ENCODE results near the gene LEPROT. TPM values are rescaled to one million over a fixed set of nuclear protein-coding genes. Genes with fewer than 3 reads are reported as not detected.

The LEPROT gene
- polyA plus RNA-seq, 1 experiment: 86.7 TPM

- no peak for DNase-seq (ENCODE audit: low read depth, low spot score)
- Histone ChIP-seq H3K4me3 (ENCODE audit: low read depth, low read length) (no peak overlapping the region), H3K27ac (ENCODE audit: low read depth, low read length) (no peak overlapping the region), H3K27me3 (ENCODE audit: control insufficient read depth, insufficient read depth, low read length) (no peaks in the 10 kb centered on the region), H3K9me3 (ENCODE audit: control insufficient read depth, insufficient read depth, low read length) (no peaks in the 10 kb centered on the region)
- TF ChIP-seq CTCF (IDR thresholded peaks at IDR 0.05; ENCODE audit: low read depth, low read length): no peak
- ChIA-PET CTCF (interaction anchor here (4.3 kb wide), 1 partner anchor 11 kb away, joined by 37 read pairs; no protein-coding TSS in a partner anchor), POLR2A (no interaction called here)
These were observed 21.0 kb downstream of the LEPROT start for GRCh38 chr1:65441464-65441863.

- CTCF ChIA-PET: interaction anchor here (4.3 kb wide), 1 partner anchor 12 kb away, joined by 37 read pairs; no protein-coding TSS in a partner anchor
- no peak for TF ChIP-seq CTCF (IDR thresholded peaks at IDR 0.05; ENCODE audit: low read depth, low read length)
- no peak for DNase-seq (ENCODE audit: low read depth, low spot score)
These were observed 22.0 kb downstream of the LEPROT start for GRCh38 chr1:65442442-65442841.

GRCh38 chr1:65443647-65444046 lies 23.2 kb downstream of the LEPROT start:
- no peak for TF ChIP-seq CTCF (IDR thresholded peaks at IDR 0.05; ENCODE audit: low read depth, low read length)
- DNase-seq (ENCODE audit: low read depth, low spot score): no peak
- Histone ChIP-seq H3K4me3 (ENCODE audit: low read depth, low read length) (no peak overlapping the region), H3K9me3 (ENCODE audit: control insufficient read depth, insufficient read depth, low read length) (no peaks in the 10 kb centered on the region), H3K27me3 (ENCODE audit: control insufficient read depth, insufficient read depth, low read length) (no peaks in the 10 kb centered on the region), H3K27ac (ENCODE audit: low read depth, low read length) (no peak overlapping the region)
- ChIA-PET POLR2A (no interaction called here), CTCF (no interaction called here)

More at GRCh38 chr1:65442442-65442841, 22.0 kb downstream of the LEPROT start:
- no peak overlapping the region for H3K4me3 ChIP-seq (ENCODE audit: low read depth, low read length)
- H3K27ac ChIP-seq (ENCODE audit: low read depth, low read length): no peak overlapping the region
- H3K27me3 ChIP-seq (ENCODE audit: control insufficient read depth, insufficient read depth, low read length): no peaks in the 10 kb centered on the region
- no peaks in the 10 kb centered on the region for H3K9me3 ChIP-seq (ENCODE audit: control insufficient read depth, insufficient read depth, low read length)
- POLR2A ChIA-PET: no interaction called here

- ChIA-PET CTCF (no interaction called here), POLR2A (no interaction called here)
- Histone ChIP-seq H3K27ac (ENCODE audit: low read depth, low read length) (no peak overlapping the region), H3K9me3 (ENCODE audit: control insufficient read depth, insufficient read depth, low read length) (peaks cover under 1% of the 10 kb centered on the region; the same call in 1 of the 2 replicates), H3K4me3 (ENCODE audit: low read depth, low read length) (no peak overlapping the region), H3K27me3 (ENCODE audit: control insufficient read depth, insufficient read depth, low read length) (no peaks in the 10 kb centered on the region)
- no peak for DNase-seq (ENCODE audit: low read depth, low spot score)
- TF ChIP-seq CTCF (IDR thresholded peaks at IDR 0.05; ENCODE audit: low read depth, low read length): no peak
These were observed 23.7 kb downstream of the LEPROT start for GRCh38 chr1:65444128-65444640.

- TF ChIP-seq CTCF (IDR thresholded peaks at IDR 0.05; ENCODE audit: low read depth, low read length): no peak
- H3K27me3 ChIP-seq (ENCODE audit: control insufficient read depth, insufficient read depth, low read length): no peaks in the 10 kb centered on the region
- ChIA-PET CTCF (no interaction called here), POLR2A (no interaction called here)
- no peak for DNase-seq (ENCODE audit: low read depth, low spot score)
- no peak overlapping the region for H3K27ac ChIP-seq (ENCODE audit: low read depth, low read length)
- no peak overlapping the region for H3K4me3 ChIP-seq (ENCODE audit: low read depth, low read length)
- H3K9me3 ChIP-seq (ENCODE audit: control insufficient read depth, insufficient read depth, low read length): peaks cover 4% of the 10 kb centered on the region; the same call in 1 of the 2 replicates
These were observed 25.4 kb downstream of the LEPROT start for GRCh38 chr1:65445837-65446236.
